Activated T-cell treated with anti-CD3 and anti-CD28 coated beads, Interleukin-2, amount 50 U/mL, for 48 hours (primary cell): ENCODE measurements around the gene ASAP3.

Experiments used
- DNase-seq, 2 experiments: peaks; one replicate each; pipeline ENCODE4 v3.0.0-alpha.2; 2020

The ASAP3 gene

DNA sequence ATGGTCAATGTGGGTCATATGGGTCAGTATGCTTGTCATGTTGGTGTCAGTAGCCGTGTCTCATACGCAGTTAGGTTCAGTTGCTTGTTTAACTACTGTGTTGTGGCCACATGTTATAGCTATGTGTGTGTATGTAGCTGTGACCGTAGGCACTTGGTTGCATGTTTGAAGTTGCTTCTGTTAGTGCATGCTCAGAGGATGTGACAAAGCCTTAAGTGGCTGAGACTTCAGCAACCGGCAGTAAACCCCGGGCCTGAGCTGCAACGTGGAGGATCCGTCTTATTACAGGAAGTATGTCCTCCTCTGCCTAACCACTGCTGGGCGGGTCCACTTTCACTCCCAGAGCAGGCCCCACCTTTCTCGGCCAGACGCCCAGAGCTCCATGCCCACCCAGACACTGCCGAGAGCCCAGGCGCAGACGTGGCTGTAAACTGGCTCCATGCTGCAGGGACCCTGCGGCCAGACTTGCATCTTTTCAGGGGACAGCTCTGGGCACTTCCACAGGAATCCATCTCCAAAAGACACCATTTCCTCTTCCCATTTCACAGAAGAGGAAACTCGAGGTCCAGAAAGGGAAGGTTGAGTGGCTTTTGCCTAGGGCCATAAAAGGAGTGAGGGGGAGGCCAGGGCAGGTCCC, 61.6 kb downstream of the ASAP3 start:
- peak; percentile 53 to 62 for DNase-seq

DNA sequence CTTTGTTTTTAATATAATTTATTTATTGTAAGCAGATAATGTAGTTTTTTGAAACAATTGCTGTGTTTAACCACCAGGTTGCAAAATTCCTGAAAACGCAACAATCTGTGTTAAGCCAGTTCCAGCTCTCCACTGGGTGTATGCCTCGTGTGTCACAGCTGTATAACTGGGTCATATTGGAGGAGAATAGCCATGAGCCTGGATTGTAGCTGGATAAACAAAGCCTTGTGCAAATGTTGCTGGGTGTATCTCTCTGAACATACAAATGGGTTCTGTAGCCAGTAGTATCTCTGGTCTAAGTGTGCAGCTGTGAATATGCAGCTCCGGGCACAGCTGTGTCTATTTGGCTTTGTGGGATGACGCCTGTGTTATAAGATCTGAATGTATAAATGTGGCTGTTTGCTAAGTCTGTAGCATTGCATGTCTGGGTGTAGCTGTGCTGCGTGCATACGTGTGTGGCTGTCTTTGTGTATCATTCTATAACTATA, 62.2 kb downstream of the ASAP3 start:
- no peak for DNase-seq

DNA sequence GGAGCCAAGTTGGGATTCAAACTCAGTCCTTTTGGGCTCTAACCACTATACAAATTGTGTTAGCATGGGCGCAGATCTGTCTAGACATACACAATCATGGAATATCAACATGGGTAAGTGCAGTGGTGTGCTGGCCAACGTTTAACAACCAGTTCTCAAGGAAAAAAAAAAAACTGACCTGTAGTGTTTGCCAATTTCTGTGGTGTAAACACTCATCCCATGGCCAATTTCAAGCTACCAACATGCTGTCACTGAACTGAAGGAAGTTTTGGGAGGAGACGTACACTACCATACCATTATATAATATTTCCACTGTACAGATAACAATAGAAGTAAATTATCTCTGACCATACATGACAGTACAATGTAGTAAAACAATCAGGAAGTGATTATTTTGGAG, 62.6 kb downstream of the ASAP3 start:
- DNase-seq, result no peak

DNA sequence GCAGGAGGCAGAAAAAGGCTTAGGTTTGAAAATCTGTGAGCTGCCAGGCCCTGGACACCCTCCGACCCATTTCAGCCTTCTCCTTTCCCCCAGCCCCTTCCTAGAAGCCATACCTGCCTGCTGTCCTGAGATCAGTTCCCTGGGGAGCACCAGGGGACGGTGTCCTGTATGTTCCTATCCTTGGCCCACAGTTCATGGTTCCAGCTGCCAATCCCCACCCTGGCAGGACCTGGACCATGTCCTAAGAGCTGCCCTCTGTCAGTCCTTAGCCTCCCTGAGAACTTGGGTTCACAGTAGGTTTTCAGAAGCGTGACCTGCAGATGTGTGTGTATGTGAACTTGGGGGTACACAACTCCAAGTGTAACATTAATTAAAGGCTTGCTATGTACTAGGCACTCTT, 63.2 kb downstream of the ASAP3 start:
- no peak for DNase-seq

DNA sequence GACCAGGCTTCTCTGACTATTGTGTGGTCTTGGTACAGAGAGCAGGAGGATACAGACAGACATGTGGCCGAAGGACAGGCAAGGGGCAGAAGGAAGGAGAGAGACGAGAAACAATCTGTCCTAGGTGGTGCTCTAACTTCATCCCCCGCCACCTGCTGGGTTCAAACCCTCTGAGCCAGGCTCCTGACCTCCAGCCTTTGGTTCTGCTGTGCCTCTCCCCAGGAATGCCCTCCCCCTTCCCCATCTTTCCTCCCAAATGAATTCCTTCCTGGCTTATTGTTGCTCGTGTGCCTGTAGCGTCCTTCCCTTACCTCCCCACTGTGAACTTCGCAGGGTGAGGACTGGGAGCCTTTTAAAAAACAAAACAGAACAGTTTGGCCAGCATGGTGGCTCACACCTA, 64.8 kb downstream of the ASAP3 start:
- no peak for DNase-seq

DNA sequence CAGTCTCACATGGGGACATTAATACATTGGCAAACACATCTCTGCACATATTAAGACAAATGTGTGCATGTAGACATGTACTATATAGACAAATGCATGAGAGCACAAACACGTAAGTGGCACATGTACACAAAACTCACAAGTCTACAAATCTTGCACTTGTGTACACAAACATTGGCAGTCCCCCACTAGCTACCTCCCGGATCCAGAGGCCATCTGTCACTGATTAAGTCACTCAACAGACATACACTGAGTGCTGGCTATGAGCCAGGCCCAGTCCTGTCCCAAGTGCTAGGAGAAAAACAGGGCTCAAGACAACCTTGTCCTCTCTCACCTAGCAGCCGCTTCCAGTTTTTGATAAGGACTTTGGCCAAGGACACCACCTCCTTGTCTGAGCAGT, 66.4 kb downstream of the ASAP3 start:
- DNase-seq, result no peak

DNA sequence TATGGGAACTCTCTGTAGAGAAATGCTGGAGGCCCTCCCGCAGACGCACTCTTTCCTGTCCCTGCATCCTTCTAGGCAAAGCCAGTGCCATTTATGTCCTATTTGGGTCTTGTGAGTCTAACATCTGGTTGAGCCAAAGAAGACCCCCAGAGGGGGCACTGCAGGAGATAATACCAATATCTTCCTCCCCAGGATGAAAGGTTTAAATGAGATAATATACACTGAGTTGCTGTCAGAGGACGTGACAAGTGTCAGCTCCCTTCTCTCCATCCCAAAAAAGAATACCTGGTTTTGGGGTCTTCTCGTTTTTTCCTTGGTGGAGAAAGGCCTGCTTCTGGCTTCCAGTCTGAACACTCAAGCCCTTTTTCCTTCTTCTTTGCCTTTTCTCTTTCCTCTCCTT, 67.0 kb downstream of the ASAP3 start:
- no peak for DNase-seq

DNA sequence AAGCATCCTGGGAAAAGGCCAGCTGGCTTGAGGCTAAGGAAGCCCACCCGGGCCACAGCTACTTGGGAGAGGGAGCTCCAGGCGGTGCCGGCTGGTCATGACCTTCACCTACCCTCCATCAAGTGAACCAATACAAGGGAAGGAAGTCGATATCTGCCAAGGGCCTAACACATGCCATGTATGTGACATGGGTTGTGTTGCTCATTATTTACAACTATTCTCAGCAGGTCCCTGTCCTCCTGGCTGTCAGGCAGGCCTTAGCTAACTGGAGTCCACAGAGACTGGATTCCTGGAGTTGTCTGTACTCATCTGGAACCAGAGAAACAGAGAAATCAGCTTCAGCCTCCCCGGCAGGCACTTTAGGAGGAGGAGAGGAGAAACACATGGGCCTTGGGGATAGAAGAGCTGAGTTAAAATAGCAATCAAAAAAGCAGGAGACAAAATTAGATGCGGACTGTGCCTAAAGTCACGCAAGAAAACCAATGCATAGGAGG, 75.1 kb downstream of the ASAP3 start:
- no peak for DNase-seq

DNA sequence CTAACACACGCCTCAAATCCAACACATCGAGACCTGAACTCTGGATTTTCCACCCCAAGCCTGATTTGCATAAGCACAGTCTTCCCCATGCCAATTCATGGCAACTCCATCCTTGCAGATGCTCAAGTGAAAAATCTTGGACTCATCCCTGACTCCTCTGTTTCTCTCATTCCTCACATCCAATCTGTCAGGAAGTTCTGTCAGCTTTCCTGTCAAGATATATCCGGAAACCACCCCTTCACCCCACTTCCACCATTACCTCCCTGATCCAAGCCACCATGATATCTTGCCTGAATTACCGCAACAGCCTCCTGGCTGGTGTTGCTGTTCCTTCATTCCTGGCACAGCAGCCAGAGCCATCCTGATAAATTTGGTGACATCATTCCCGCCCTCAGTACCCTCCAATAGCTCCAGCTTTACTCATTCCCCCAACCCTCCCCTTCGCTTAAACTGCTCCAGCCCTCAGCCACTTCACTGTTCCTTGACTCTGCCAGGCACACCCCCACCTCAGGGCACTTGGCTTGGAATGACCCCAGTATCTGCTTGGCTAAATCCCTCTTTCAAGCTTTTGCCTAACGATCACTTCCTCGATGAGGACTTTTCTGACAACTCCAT, 76.9 kb downstream of the ASAP3 start:
- no peak for DNase-seq

DNA sequence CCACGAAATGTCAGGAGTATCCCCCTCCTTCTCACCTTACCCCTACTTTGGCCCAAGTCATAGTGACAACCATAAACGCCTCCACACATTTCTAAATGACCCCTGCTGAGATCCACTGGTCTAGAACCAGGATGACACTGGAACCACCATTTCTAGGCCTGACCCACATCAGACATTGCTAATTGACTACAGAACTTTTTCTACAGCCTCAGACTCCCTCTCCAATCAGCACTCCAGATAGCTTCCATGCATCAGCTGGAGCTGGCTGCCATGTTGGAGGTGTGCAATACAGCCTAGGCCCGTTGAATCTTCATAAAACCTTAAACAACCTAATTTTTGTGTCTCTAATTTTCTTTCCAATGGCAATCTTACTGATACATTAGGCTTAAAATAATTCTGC, 78.0 kb downstream of the ASAP3 start:
- DNase-seq, result no peak

DNA sequence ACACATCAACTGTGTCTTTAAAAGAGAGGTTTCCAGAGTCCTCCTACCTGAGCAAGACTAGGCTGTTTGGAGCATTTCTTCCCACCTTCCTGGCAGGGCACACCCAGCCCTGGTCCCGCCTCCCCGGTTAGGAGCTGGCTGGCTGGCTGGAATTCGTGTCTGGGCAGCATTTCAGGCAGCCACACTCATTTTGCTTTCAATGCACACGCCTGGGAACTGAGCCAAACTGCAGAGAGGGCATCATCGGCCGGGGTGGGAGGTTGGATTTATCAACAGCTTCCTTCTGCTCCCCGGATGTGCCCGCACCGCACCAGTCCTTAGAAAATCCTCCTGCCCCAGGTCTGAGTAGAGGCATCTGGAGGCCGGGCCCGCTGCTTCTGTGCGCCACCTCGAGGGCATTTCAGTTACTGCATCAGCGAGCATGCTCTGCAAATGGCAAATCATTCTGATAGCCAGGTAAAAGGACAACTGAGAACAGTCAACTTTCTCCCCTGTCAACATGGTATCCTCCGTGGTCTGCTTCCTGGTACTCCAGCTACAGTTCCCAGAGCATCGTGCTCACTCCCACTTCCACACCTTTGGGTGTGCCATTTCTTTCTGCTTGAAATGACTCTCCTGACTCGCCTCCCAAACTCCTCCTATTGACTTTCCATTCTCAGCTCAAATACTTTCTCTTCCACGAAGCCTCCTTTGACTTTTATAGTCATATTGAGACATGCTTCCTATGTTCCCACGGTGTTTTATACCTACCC, 80.1 kb downstream of the ASAP3 start:
- DNase-seq, result peak; percentile 93

DNA sequence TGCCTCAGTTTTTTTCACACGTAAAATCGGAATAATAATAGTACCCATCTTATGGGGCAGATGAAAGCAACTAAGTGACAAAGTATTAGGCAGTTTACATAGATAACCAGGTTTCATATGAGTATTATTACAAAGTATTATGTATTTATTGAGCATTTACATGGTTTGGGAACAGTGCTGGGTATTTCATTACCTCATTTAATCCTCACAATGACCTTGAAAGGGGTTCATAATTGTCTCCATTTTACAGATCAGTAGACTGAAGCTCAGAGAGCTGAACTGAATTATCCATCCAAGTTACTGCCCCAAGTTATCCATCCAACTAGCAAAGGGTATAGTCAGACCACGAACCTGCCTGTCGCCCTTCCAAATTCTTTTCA, 80.6 kb downstream of the ASAP3 start:
- DNase-seq, result no peak

DNA sequence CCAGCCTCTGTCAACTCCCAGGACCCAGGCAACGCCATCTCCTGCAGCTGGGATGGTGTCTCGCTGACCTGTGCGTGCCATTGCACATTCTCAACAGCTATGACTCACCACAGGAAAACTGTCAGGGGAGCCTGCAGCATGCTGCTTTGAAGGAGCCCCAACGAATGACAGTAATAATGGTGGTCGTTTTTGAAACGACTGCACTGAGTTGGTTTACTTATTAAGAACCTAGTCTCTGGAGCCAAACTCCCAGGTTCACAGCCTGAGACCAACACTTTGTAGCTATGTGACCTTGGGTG, 81.0 kb downstream of the ASAP3 start:
- DNase-seq, result no peak

DNA sequence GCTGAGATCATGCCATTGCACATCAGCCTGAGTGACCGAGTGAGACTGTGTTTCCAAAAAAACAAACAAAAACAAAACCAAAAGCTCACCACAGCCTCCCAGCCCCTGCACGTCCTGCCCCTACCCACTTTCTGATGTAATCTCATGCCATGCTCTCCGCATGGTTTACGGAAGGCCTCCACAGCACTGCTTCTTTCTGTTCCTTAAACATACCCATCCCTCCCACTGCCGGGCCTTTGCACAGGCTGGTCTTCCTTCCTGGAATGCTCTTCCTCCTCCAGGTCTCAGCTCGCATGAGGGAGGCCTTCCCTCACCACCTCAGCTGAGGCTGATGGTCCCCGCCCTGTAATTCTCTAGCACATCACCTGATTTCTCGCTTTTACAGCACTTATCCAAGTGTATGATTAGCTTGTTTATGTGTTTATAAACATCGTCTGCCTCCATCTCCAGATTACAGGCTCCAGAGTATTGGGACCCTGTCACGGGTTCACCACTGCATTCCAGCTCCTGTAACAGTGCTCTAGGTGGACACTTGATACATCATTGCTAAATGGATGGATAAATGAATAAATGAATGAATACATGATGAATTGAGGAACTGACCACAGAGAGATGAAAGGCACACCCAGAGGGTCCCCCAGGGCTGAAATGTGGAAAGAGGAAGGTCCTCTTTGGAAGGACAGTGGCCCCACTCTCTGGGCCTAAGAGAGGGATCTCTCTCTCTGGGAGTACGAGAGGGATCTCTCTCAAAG, 81.5 kb downstream of the ASAP3 start:
- DNase-seq, result no peak

DNA sequence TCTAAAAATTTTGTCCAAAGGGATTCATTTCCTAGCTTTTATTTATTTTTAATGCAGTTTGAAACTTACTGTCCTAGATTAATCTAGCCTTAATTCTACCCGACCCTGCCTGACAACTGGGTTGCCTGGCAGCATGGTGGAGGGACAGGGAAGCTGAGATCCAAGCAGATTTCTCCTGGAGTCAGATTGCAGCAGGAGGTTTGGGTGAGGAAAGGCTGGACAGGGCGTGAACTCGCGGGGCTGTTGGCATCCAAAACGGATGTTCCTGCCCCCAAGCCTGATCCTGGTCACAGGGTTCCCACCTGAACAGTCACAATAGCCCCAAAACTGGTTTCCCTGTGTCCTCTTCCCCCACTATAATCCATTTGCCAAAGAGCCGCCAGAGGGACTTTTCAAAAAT, 82.7 kb downstream of the ASAP3 start:
- DNase-seq, result no peak

DNA sequence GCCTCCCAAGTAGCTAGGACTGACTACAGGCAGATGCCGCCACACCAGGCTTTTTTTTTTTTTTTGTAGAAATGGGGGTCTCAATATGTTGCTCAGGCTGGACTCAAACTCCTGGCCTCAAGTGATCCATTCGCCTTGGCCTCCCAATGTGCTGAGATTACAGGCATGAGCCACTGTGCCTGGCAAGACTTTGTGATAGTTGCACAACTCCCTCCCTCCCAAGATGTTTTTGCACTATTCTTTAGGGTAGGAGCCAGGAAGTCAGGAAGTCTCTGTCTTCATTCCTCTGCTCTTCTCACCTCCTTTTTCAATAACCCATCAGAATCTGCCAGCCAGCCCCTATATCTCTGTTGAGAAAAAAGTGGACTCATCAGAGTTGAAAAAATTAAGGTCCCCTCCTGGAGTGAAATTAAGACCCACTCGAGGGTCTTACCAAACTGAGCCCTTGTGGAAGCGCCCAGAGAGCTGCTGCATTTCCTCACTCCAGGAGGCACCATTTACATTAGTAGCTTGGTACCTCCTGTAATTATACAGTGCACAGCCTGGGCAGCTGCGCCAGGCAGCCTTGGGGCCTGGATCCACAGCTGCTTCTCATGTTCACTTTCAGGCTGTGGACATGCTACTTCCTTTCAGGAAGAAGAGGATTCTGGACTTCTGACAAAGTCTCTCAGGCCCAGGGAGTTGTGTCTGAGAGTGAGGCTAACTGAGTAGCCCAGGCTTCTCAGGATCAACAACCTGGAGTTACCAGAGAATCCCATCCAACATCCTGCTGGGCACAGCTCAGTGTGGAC, 83.5 kb downstream of the ASAP3 start:
- no peak for DNase-seq

DNA sequence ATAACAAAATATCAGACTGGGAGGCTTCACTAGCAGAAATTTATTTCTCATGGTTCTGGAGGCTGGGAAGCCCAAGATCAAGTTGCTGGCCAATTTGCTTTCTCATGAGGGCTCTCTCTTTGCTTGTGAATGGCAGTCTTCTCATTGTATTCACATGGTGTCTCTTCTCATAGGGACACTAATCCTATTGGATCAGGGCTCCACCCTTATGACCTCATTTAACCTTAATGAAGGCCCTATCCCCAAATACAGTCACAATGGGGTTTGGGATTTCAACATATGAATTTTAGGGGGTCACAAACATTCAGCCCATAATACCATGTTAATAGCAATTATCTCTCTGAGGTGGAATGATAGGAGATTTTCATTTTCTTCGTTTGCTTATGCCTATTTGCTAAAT, 84.8 kb downstream of the ASAP3 start:
- no peak for DNase-seq

DNA sequence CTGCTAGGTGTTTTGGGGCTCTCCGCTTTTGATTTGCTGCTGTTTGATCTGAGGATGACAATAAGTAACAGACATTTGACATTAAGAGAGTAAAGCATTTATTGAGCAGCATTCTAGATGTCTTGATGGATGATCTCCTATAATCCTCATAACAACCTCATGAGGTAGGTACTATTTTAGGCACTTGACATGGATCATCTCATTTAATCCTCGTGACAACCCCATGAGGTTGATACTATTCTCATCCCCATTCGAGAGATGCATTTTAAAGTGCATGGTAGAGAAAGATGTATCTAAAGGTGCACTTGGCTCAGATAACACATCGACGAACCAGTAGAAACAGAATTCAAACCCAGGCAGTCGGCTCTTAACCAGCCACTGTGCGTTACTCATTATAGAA, 86.1 kb downstream of the ASAP3 start:
- DNase-seq, result no peak

DNA sequence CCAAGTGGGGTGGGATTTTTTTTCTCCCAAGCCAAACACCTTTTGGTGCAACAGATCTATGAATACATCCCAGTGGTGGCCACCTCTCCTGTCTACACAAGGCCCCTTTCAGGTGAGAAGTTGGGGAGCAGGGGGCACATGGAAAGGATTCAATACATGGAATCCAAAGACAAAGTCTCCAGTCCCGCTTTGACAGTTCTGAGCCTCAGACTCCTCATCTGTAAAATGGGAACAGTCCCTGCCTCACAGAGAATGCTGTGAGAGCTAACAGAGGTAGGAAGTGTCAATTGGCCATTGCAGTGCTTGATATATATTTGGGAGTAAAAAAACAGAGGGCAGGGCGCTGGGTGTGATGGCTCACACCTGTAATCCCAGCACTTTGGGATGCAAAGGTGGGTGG, 87.6 kb downstream of the ASAP3 start:
- no peak for DNase-seq

DNA sequence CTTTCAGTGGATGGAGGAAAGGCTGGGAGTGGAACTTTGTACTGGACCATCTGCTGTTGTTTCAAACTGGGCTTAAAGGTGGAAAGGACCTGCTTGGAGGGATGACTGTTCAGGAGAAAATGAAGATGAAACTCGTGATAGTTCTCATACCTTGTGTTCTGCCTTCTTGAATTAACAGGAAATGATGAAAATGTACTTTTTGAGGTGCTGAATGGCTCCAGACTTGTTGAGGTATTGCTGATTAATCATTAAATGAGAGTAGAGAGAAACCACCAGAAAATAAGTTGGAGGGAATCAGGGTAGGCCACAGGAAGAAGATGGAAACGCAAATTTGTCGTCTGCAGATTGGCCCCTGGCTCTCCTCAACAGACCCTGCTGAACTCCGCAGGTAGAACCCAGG, 88.1 kb downstream of the ASAP3 start:
- DNase-seq, result no peak

DNA sequence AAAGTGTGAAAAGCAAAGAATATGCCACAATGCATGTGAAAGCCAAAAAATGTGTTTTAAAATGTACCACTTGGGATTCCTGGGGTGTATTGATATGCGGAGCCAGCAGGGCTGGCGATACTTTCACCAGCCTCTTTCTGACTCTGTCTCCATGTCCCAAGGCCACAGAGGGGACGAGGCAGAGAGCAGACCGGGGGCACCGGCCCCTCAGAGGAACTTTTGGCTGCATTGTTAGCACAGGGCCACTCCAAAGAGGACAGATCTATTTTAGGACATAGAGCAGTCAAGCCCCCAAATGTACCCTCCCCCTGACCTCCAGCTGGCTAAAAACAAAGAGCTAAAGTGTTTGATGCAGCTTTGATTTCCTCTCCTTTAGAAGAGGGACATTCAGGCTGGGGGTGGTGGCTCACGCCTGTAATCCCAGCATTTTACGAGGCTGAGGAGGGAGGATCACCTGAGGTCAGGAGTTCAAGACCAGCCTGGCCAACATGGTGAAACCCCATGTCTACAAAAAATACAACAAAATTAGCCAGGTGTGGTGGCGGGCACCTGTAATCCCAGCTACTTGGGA, 88.7 kb downstream of the ASAP3 start:
- no peak for DNase-seq

DNA sequence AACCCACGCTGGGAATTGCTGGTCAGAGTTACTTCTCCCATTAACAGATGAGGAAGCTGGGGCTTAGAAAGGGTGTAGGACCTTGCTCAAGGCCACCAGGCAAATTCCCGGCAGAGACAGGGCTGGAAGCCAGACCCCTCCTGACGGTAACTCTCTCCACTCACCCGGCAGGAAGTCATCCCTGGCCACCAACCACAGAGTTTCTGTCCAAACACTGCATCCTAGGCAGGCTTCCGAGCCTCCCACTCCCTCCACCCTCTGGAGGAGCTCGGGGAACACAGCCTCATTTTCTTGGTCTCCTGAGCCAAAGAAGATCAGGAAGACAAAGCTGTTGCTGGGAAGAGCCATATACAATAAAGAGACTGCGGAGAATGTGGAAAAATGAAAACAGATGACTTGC, 89.3 kb downstream of the ASAP3 start:
- DNase-seq, result no peak

DNA sequence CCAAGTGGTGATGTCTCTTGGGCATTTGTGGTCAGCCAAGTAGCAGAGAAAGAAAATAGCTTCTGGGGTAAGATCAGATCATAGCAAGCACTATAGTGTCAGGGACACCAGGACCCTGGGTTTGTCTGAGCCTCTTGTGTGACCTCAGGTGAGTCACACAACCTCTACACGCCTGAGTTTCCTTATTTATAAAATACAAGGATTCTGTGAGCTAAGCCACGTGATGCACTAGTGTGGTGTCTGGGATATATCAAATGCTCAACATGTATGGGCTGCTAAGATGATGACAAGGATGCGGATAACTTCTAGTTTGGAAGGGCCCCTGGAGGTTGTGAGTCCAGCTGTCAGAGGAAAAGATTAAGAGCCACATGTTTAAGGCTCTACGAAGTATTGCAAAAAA, 89.8 kb downstream of the ASAP3 start:
- no peak for DNase-seq
